Ascending aorta (tissue), 2 donors: ENCODE data around the gene HDGFL2. TPM values are rescaled to one million over a fixed set of nuclear protein-coding genes. Genes with fewer than 3 reads are reported as not detected.

Experiments used
- DNase-seq, 2 donors: peaks; one replicate each; pipeline ENCODE4 v3.0.0-alpha.2; 2019; ENCODE audit warnings: low spot score in 2 of 2
- H3K27ac ChIP-seq, 2 donors: fragments of 200-600 bp; sonication (generic); one replicate each; pipeline ENCODE4 v1.5.1; 2016 to 2017; ENCODE audit warnings: mild to moderate bottlenecking in 1 of 2
- H3K27me3 ChIP-seq: fragments of 200-600 bp; sonication (generic); one replicate; pipeline ENCODE4 v1.5.1; 2017
- H3K36me3 ChIP-seq, 2 donors: fragments of 200-600 bp; sonication (generic); one replicate each; pipeline ENCODE4 v1.5.1; 2016
- H3K4me1 ChIP-seq, 2 donors: fragments of 200-600 bp; sonication (generic); one replicate each; pipeline ENCODE4 v1.5.1; 2016 to 2017; ENCODE audit warnings: mild to moderate bottlenecking in 1 of 2
- H3K4me3 ChIP-seq, 2 donors: fragments of 200-600 bp; sonication (generic); one replicate each; pipeline ENCODE4 v1.5.1; 2016 to 2017; ENCODE audit warnings: mild to moderate bottlenecking in 1 of 2
- H3K9me3 ChIP-seq, 2 donors: fragments of 200-600 bp; sonication (generic); one replicate each; pipeline ENCODE4 v1.5.1; 2016
- CTCF ChIP-seq, 3 experiments: fragments of 200-600 bp in 2 of 3; fragments of 450-650 bp in 1 of 3; sonication (generic) in 2 of 3; IDR thresholded peaks; one replicate each; pipeline ENCODE4 v1.5.1; 2016 to 2019; ENCODE audit warnings: antibody characterized with exemption in 3 of 3, mild to moderate bottlenecking in 1 of 3, moderate library complexity in 1 of 3
- intact Hi-C: fragments of 100-400 bp; cut with DNase I; formaldehyde crosslinking; loops from one replicate; pipeline ENCODE4 v1.15.1; 2023
- total RNA-seq: library from RNA; depleted of rRNA; stranded (reverse); fragments of >200 nt; gene quantifications from one replicate; pipeline ENCODE4 v1.1.0, GENCODE V29; 2016

HDGFL2 gene
- total RNA-seq, 1 donor from 2014 or later: 15.4 TPM

GRCh38 chr19:4534836-4535658, 63.0 kb downstream of the HDGFL2 start, which contains the start of gene PLIN5:
Gene PLIN5, minus strand, starts transcription at chr19:4535224. Its CDS starts 1,150 bp downstream, at chr19:4534074.
- H3K27me3 ChIP-seq: no peaks in the 10 kb centered on the region

GRCh38 chr19:4536798-4537197, 64.7 kb downstream of the HDGFL2 start:
- Histone ChIP-seq H3K4me1 (peaks cover 0 to 2% of the 10 kb centered on the region in 2 donors), H3K4me3 (no peak overlapping the region), H3K27me3 (no peaks in the 10 kb centered on the region), H3K27ac (no peak overlapping the region), H3K36me3 (no peaks in the 10 kb centered on the region), H3K9me3 (no peaks in the 10 kb centered on the region)
- no peak for DNase-seq
- intact Hi-C loops: no loop called here
- no peak for TF ChIP-seq CTCF (IDR thresholded peaks at IDR 0.05)

More at GRCh38 chr19:4534836-4535658, 63.0 kb downstream of the HDGFL2 start, which contains the start of gene PLIN5:
- Histone ChIP-seq H3K4me3 (peak within 1 kb of the TSS; percentile 6 to 12), H3K9me3 (no peaks in the 10 kb centered on the region), H3K36me3 (no peaks in the 10 kb centered on the region), H3K4me1 (peaks cover 0 to 2% of the 10 kb centered on the region in 2 donors), H3K27ac (no peak within 1 kb of the TSS)
- TF ChIP-seq CTCF (IDR thresholded peaks at IDR 0.05): no peak
- intact Hi-C loops: no loop called here
- no peak for DNase-seq

- no peak for DNase-seq
- Histone ChIP-seq H3K27ac (no peak overlapping the region), H3K4me3 (no peak overlapping the region), H3K27me3 (no peaks in the 10 kb centered on the region), H3K36me3 (no peaks in the 10 kb centered on the region), H3K4me1 (peaks cover 0 to 2% of the 10 kb centered on the region in 2 donors), H3K9me3 (no peaks in the 10 kb centered on the region)
- TF ChIP-seq CTCF (IDR thresholded peaks at IDR 0.05): no peak
- intact Hi-C loops: no loop called here
Observed at GRCh38 chr19:4537953-4538600, 66.0 kb downstream of the HDGFL2 start.

- DNase-seq: no peak
- H3K9me3 ChIP-seq: no peaks in the 10 kb centered on the region
- no peak overlapping the region for H3K4me3 ChIP-seq
- H3K27me3 ChIP-seq: no peaks in the 10 kb centered on the region
- no peaks in the 10 kb centered on the region for H3K36me3 ChIP-seq
- TF ChIP-seq CTCF (IDR thresholded peaks at IDR 0.05): no peak
- no peak overlapping the region for H3K27ac ChIP-seq
- intact Hi-C loops: no loop called here
- peaks cover 0 to 2% of the 10 kb centered on the region in 2 donors for H3K4me1 ChIP-seq
Observed at GRCh38 chr19:4538601-4538954, 66.5 kb downstream of the HDGFL2 start.

GRCh38 chr19:4539169-4539692, 67.1 kb downstream of the HDGFL2 start:
- Histone ChIP-seq H3K27ac (no peak overlapping the region), H3K4me3 (no peak overlapping the region), H3K9me3 (no peaks in the 10 kb centered on the region), H3K27me3 (no peaks in the 10 kb centered on the region), H3K36me3 (no peaks in the 10 kb centered on the region), H3K4me1 (peaks cover 0 to 2% of the 10 kb centered on the region in 2 donors)
- intact Hi-C loops: no loop called here
- DNase-seq: no peak
- no peak for TF ChIP-seq CTCF (IDR thresholded peaks at IDR 0.05)
